Inflammatory macrophage treated with lipopolysaccharide for 4 hours (primary cell): ENCODE measurements around the gene HMGB2.
A peak's percentile ranks its signal among the peaks of the same experiment; 100 is the strongest.

Experiments used
- DNase-seq: peaks from one replicate; pipeline ENCODE4 v3.0.0-alpha.2; 2020

Gene HMGB2

DNA sequence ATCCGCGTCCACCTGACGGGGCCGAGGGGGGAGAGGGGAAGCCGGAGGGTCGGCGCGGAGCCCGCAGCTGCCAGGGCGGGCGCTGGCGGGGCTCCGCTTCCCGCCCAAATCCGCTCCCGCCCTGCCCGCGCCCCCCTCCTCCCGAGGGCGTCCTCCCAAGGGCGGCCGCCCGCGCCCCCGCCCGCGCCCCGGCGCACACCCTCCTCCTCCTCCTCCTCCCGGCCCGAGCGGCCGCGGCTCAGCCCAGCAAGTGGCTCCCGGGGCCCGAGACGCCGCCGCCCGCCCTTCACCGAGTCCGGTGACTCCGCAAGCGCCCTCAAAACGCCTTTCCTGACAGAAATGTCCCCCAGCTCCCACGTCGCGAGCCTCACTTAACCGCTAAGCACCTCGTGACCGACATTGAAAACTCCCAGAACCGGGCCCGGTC is 487 bp downstream of the HMGB2 start:
- peak; percentile 55 for DNase-seq

DNA sequence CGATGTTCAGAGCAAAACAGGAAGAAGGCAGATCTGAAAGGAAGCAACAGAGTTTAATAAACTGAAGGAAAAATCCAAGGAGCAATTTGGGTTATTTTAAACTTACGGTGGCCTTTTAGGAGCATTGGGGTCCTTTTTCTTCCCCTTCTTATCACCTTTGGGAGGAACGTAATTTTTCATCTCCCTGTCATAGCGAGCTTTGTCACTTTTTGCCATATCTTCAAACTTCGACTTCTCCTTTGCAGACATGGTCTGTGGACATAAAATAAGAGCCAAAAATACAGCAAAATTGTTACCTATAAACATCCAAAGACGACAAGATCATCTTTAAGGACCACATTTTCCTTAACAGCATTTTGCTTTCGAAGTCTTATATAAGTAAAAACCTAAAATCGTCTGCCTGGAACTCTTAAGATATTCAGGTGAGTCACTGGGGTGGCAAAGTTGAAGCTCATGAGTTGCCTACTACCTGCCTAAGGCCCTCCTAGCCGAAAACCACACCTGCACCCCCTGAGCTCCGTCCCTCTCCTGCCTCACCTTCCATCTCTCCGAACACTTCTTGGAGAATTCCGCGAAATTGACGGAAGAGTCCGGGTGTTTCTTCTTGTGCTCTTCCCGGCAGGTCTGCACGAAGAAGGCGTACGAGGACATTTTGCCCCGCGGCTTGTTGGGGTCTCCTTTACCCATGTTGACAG is 1.0 kb downstream of the HMGB2 start:
- peak; percentile 7 for DNase-seq

DNA sequence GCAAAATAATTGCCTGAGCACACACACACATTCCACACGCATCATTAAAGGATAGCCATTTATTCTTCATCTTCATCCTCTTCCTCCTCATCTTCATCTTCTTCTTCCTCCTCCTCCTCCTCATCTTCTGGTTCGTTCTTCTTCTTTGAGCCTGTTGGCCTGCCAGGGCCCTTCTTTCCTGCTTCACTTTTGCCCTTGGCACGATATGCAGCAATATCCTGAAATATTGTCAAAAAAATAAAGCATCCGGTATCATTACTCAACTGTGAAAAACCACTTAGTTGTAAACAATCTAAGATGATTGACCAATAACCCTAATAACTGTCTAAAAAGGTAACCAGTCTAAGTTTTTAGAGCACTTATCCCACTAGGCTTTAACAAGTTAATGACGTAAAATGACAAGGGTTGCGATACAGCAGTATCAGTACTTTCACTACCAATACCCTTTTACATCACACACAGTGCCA is 2.1 kb downstream of the HMGB2 start:
- DNase-seq = peak; percentile 37

DNA sequence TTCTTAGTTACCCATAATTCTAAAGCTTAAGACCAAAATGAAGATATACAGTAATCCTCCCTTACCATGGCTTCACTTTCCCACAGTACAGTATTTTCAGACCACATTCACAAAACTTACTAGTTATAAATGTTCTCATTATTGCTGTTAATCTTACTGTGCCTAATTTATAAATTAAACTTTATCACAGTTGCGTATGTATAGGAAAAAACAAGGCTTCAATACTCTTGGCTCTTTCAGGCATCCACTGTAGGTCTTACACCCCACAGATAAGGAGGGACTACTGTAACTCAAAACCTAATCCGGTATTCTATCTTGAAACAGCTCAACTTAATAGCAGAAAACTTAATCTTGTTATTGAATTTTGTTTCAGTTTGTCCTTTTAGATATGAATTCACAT is 3.6 kb downstream of the HMGB2 start:
- no peak for DNase-seq

DNA sequence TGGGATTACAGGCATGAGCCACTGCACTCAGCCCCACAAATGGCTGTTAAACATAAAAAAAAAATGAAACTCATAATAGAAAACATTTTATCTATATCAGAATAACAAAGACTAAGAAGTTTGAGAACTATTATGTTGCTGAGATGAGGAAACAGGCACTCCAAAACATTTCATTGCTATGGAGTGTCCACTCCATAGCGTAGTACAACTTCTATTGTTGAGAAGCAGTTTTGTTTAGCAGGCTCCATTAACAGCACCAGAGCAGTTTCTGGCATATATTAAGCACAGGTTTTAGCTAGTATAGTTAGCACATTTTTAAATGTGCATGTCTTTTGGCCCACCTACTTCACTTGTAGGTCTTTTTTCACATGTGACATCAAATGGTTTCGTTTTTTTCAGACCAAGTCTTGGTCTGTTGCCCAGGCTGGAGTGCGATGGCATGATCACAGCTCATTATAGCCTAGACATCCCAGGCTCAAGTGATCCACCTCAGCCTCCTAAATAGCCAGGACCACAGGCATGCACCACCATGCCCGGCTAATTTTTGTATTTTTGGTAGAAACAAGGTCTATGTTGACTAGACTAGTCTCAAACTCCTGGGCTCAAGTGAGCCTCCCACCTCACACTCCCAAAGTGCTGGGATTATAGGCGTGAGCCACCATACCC is 5.8 kb downstream of the HMGB2 start:
- DNase-seq = no peak

DNA sequence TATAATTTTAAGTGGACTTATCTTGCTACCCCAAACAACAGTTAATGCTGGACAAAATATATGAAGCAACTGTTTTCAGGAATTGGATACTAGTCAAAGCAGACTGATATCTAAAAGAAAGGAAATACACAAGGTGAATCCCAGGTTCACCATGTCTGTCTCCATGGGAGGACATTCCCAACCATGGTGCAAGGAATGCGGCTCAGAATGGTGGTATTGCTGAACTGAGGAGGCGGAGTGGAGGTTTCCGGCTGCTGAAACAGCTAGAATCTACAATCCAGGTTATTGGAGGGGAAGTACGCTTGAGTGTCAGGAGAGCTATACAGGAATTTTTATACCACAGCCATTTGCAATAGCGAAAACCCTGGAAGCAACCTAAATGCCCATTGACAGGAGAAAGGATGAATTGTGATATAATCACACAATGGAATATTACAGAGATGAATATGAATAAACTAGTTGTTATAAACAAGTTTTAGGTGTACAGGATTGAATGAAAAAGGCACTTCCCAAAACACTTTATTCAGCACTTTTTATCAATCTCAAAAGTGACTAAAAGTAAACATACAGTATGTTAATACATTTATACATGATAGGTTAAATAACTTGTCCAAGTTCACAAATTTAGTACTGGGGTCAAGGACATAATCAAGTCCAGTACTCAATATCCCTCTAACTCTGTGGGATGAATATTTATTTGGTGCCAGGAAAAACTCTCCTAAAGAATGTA is 9.0 kb downstream of the HMGB2 start:
- no peak for DNase-seq

DNA sequence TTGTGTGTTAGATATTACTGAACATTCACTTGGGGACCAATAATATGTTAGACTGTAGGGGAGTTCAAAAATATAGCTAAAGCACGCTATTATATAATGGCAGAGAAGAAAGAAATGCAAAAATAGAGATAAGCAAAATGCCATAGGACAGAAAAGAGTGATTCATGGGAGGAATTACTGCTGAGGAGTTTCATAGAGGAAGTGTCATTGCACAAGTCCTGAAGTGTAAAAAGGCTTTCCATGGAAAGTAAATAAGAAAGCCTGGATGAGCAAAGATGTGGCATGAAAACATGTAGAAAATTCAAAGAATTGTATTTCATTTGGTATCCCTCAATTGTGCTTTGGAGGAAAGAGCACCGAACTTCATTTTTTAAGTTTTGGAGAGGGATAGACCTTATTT is 14.5 kb downstream of the HMGB2 start:
- peak; percentile 75 for DNase-seq

DNA sequence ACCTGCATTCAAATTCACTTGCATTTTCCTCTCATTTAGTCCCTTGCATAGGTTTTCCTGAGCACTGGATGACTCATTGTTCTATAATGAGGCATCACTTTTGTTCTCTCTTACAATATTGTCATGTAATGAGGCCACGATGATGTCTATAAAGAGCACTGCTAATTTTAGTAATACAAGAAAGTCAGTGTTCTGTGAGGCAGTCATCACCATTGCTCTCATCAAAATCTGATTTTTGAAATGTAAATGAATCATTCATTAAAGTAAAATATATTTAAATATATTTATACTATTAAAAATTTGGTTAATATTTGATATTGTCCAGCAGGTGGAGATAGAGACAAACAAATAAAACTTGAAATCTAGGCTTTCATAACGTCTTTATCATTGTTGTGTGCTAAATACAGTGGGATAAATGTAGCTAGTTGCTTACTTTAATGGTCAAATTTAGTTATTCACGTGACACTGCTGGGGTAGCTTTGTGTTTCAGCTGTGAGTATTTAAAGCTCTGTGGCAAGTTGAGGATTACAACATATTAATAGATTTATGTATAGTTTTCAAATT is 15.4 kb downstream of the HMGB2 start:
- DNase-seq = peak; percentile 59

DNA sequence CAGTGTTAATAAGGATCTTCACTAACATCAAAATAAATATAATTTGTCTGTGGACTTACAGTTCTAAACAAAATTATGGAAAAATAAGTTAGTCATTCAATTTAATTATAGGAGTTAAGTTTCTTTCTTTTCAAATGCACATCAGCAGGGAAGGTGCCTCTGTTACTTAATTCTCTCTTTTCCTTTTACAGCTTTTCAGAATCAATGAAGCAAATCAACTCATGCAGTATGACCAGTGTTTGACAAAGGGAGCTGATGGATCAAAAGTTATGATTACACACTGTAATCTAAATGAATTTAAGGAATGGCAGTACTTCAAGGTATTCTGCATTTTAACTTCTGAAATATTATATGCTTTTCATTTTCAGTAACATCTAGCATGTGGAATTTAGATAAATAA is 15.9 kb downstream of the HMGB2 start:
- no peak for DNase-seq

DNA sequence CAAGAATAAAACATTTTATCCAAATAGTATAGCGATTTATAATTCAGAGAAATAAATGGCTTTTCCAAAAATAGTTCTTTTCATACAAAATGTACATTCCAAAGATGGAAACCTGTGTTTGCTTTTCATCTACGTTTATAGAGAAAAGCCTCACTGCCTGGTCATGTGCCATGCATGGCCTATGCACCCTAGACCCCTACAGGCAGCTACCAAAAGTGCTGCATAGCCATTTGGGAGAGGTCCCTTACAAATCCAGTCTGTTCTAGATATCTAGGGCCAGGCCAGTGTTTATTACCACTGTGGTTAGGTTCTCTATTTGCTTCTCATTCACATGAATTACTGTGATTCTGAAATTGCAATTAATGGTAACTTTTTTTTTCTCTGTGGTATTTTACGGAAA is 17.2 kb downstream of the HMGB2 start:
- DNase-seq = no peak

DNA sequence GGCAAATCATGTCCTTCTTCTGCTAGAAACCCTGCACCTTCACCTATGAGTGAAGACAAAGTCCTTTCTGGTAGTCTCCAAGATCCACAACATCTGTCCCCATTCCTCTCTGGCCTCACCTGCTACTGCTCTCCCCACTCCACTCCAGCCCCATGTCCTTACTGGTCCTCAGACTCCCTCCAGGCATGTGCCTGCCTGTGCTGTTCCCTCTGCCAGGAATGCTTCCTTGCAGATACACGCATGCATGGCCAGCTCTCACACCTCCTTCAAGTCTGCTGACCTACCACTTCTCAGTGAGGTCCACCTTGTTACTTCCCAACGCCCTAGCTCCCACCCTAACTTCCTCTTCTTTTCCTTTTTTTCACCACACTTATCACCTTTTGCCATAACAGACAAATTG is 18.1 kb downstream of the HMGB2 start:
- DNase-seq = no peak

DNA sequence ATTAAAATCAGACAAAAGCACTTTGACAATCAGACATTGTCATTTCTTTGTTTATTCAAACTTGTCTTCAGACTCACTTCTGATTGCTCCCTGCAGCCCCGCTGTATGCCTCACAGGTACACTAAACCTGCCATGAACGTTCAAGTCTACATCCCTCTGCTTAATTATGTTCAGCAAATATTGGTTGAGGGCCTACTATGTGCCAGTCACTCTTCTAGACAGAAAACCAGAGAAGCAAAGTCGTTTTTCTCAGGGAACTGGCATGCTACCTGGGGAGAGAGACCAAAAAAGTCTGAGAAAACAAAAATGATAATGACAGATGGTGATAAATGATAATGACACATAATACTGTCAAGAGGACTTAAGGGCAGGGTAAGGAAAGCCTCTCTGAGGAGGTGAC is 19.4 kb downstream of the HMGB2 start:
- no peak for DNase-seq

DNA sequence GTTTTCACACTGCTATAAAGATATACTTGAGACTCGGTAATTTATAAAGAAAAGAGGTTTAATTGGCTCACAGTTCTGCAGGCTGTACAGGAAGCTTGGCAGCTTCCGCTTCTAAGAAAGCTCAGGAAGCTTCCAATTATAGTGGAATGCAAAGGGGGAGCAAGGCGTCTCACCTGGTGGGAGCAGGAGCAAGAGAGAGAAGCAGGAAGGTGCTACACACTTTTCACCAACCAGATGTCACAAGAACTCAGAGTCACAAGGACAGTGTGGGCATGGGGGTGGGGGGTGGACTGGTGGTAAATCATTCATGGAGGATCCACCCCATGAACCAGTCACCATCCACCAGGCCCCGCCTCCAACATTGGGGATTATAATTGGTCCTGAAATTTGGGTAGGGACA is 22.8 kb downstream of the HMGB2 start:
- no peak for DNase-seq

DNA sequence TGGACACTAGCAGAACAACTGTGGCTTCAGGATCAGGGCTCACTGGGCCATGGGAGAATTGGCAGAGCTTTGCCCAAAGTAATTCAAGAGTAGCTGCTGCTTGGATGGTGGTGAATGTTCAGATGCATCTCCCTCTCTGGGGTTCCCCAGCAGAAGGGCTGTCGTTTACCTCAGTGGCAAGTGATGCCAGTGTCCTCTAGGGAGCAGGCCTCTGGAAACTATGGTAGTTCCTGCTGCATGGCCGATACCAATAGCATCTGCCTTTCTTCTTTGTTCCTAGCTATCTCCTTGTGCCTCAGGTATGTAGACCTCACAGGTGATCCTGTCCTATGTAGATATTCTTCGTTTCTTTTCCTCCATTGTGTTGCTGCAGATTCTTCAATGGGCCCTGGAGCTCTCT is 26.4 kb downstream of the HMGB2 start:
- DNase-seq = no peak

DNA sequence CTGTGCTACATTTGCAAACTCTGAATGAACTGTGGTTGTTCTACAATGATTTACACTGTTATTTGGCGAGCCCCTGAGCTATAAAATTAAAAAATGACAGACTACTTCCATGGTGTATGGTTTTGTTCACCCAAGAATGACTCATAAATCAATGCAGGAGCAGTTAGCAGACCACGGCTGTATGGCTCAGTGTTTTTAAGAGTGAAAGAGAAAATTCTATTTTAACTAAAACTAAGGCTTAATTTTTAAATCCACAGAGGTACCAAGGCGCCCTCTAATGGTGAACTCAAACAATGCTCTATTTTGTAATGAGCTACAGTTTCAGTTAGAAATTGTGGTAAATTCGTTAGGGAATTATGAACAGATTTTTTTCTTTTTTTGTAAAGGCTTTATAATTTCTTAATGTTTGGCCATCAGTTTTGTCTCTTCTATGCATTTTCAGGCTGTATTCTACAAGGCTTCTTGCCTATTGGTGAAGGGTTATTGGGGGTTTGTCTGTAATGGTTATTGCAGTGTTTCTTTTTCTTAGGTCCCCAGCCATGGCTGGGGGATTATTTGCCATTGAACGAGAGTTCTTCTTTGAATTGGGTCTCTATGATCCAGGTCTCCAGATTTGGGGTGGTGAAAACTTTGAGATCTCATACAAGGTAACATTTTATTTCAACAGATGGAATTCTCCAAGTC is 32.5 kb downstream of the HMGB2 start:
- DNase-seq = peak; percentile 37

DNA sequence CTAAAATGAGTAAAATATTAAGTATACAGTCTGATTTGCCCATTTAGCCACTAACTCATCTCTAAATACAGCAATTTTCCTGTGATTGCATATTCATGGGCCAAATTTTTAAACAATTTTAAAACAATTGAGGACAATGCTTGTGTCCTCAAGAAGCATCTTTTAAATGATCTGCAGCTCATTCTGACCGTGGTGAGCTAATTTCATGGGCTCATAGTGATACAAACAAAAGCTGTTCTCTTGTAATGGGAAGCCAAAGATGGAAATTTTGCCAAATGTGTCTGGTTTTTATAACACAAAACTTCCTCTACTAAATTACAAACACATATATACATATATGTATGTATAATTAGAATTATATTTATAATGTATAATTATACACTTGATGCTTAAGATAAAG is 39.7 kb downstream of the HMGB2 start:
- no peak for DNase-seq

DNA sequence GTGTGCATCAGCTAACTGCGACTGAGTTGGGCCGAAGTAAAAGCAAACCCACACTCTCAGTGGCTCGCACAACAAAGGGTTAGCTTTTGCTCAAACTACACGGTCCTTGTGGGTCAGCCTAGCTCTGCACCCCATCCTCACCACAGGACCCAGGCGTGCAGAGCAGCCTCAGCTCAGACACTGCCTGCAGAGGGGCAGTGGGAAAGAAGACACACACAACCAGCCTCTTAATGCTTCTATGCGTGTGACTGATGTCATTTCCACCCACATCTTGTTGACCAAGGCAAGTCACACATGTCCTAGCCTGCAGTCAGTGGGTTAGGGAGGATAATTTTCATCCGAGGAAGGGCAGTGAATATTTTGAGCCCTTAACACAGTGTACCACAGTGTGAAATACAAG is 40.5 kb downstream of the HMGB2 start:
- DNase-seq = no peak

DNA sequence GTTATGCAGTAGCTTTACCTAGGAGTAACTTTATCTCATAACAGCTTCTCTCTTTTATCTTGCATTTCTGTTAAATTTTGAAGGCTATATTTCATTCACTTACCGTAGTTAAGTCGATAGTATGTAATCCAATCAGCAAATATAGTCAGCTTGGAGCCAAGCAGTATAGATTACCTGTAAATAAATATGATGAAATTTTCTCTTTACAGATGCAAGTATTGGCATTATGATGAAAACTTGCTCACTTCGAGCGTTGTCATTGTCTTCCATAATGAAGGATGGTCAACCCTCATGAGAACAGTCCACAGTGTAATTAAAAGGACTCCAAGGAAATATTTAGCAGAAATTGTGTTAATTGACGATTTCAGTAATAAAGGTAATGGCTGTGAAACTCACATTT is 42.3 kb downstream of the HMGB2 start:
- no peak for DNase-seq

DNA sequence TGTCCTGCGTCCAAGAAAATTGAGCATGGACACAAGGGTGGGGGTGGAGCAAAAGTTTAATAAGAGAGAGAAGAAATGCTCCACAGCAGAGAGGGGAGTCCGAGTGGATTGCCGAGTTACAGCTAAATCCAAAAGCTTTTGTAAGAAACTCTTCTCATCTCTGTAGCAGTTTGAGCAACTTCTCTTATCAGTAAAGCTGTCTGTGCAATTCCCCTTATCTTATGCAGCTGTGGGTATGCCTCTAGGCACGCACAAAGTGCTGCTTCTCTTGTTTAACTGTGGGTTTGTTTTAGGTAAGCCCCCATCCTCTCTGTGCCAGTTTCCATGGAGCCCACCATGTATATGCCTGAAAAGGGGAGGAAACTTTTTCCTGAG is 44.8 kb downstream of the HMGB2 start:
- DNase-seq = no peak

DNA sequence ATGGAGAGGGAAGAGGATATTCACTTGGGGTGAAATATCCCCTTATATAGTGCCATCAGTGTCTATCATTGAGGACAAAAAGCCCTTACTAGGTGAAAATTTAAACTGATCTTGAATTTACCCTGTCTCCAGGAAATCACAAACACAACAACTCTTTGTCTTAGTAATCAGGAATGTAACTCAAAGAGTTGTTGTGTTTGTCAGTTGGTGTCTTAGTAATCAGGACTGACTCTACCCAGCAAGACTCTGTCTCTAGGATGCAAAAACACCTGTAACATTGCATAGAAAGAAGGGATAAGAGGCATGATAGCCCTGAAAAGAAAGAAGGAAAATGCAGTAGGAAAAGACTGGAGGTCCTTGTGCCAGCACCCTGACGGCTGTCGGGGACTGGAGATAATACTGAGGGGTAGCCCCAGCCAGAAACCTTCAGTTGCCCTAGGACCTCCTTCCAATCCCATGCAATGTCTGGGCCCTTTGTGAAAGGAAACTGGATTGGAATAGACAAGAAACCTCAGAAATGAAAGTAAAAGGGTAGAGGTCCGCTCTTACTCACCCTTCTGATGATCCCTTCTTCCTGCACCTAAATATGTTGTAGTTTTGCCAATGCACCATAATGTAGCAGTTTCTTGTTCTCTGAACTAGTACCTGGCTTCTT is 45.3 kb downstream of the HMGB2 start:
- DNase-seq = no peak

DNA sequence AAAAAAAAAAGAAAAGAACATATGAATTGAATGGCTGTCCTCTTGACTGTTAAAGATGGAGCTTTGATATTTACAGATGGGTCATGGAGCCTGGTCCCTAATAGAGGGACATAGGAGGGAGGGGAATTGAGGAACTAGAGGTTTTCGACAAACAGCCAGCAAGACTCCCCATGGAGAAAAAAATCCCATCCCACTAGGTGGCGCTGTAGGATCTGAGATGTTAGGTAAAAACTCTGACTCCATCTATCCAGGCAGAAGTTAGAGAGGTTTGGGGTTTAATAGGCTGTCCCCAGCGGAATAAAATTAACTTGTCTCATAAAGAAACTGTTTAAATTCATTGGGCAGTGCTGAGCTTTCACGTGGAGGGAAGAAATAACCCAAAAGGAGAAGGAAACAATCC is 45.9 kb downstream of the HMGB2 start:
- peak; percentile 72 for DNase-seq

DNA sequence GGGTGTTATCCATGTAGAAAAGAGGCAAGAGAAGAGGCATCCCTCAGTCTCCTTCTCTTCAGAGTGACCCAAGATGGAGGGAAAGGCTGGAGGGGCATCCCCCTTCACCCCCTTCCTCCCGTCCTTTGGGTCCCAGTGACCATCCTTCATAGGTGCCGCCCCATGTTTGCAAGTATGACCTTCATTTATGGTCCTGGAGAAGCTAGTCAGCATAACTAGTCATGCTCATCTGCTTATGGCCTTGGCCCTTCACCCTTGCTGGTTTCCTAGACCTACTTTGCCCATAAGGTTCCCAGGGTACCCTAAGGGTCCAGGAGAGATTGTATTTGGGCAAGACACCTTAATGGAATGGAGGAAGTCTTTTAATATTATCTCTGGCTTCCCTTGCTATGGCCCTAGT is 46.7 kb downstream of the HMGB2 start:
- no peak for DNase-seq

DNA sequence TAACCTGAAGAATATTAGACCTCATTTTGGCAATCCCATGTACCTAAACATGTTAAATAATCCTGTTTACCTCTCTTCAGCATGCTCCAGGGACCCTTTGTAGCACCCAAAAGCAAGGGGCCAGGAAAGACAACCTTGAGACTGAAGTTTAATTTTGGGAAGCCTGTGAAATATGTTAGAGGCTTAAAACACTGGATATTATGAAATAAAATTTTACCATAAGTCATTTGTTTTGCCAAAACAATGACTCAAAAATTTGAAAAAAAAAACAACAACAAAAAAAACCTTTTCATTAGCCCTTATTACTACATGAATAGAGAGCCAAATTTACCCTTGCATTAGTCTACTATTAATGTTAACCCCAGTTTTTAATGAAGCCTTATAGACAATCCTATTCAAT is 49.7 kb downstream of the HMGB2 start:
- DNase-seq = no peak
